Progenitor cell of endocrine pancreas (in vitro differentiated cells): ENCODE data around the gene LRP4. TPM values are rescaled to one million over a fixed set of nuclear protein-coding genes. Genes with fewer than 3 reads are reported as not detected.

ENCODE experiments used
- DNase-seq: peaks from one replicate; pipeline ENCODE4 v3.0.0; 2021; ENCODE audit warnings: low spot score; ENCODE audit not compliant: unreplicated experiment
- H3K27ac Mint-ChIP-seq: 2 replicates; pipeline ENCODE4 v1.8.0; 2021; ENCODE audit warnings: mild to moderate bottlenecking, moderate library complexity, mixed read lengths
- H3K27me3 Mint-ChIP-seq: 2 replicates; pipeline ENCODE4 v1.8.0; 2021; ENCODE audit warnings: mixed read lengths
- H3K36me3 Mint-ChIP-seq: 2 replicates; pipeline ENCODE4 v1.8.0; 2022; ENCODE audit warnings: mixed read lengths; ENCODE audit not compliant: insufficient read depth
- H3K4me1 Mint-ChIP-seq: 2 replicates; pipeline ENCODE4 v1.8.0; 2021; ENCODE audit warnings: low read depth, mixed read lengths
- H3K4me3 Mint-ChIP-seq: 2 replicates; pipeline ENCODE4 v1.8.0; 2021; ENCODE audit warnings: low read depth, mild to moderate bottlenecking, moderate library complexity, mixed read lengths
- H3K9me3 Mint-ChIP-seq: 2 replicates; pipeline ENCODE4 v1.8.0; 2021; ENCODE audit warnings: low read depth, mixed read lengths
- total RNA-seq: library from RNA; stranded (reverse); gene quantifications from 2 replicates; pipeline ENCODE4 v1.2.1, GENCODE V29; 2021
- TF ChIP-seq, protein P1 (sequence below): fragments of 200-600 bp; sonication (generic); IDR thresholded peaks from one replicate; pipeline ENCODE4 v1.5.0; 2021; ENCODE audit warnings: antibody characterized with exemption, mild to moderate bottlenecking; ENCODE audit not compliant: unreplicated experiment

Gene LRP4
- total RNA-seq, 1 donor from 2014 or later = 8.7 TPM

DNA sequence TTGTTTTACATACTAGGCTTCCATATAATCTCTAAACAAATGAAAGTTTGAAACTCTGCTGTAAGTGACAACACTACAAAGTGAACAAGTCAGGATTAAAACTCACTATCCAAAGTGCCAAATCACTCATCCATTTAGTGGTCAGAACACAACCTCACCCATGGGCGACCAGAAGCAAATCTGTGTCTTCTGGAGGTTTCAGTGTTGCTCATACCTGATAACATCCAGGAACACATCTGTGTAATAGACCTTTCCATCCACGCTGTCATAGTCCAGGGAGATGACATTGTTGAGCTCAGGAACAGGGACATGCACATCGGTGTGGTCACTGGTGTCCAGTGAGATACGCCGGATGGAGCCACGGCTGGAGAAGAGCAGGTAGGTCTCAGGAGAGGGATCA, 43.8 kb downstream of the LRP4 start:
- Mint-ChIP-seq H3K9me3 (no peaks in the 10 kb centered on the region), H3K36me3 (peaks cover 5% of the 10 kb centered on the region), H3K27ac (no peak overlapping the region), H3K4me1 (no peaks in the 10 kb centered on the region), H3K4me3 (no peak overlapping the region), H3K27me3 (no peaks in the 10 kb centered on the region)
- TF ChIP-seq, protein P1, sequence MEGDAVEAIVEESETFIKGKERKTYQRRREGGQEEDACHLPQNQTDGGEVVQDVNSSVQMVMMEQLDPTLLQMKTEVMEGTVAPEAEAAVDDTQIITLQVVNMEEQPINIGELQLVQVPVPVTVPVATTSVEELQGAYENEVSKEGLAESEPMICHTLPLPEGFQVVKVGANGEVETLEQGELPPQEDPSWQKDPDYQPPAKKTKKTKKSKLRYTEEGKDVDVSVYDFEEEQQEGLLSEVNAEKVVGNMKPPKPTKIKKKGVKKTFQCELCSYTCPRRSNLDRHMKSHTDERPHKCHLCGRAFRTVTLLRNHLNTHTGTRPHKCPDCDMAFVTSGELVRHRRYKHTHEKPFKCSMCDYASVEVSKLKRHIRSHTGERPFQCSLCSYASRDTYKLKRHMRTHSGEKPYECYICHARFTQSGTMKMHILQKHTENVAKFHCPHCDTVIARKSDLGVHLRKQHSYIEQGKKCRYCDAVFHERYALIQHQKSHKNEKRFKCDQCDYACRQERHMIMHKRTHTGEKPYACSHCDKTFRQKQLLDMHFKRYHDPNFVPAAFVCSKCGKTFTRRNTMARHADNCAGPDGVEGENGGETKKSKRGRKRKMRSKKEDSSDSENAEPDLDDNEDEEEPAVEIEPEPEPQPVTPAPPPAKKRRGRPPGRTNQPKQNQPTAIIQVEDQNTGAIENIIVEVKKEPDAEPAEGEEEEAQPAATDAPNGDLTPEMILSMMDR = no peak
- no peak for DNase-seq

DNA sequence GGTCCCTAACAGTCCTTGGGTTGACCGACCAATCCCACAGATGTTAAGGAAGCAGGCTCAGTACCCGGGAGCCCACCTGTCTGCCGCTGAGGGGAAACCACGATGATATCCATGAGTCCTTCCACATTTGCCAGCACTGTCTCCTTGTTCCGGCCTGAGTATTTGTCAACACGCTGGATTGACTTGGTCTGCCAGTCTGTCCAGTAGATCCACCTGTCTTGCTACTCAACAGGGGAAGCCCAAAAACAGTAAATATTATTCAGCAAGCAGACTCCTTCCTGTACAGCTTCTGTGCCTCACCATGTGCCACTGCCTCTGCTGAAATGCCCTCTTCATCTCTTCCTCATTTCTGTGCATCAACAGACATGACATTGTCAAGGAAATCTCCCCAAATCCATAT, 49.4 kb downstream of the LRP4 start:
- H3K27me3 Mint-ChIP-seq = no peaks in the 10 kb centered on the region
- TF ChIP-seq, protein P1 = no peak
- H3K4me1 Mint-ChIP-seq = no peaks in the 10 kb centered on the region
- H3K4me3 Mint-ChIP-seq = no peak overlapping the region
- H3K27ac Mint-ChIP-seq = no peak overlapping the region
- no peak for DNase-seq
- no peaks in the 10 kb centered on the region for H3K9me3 Mint-ChIP-seq
- no peaks in the 10 kb centered on the region for H3K36me3 Mint-ChIP-seq

DNA sequence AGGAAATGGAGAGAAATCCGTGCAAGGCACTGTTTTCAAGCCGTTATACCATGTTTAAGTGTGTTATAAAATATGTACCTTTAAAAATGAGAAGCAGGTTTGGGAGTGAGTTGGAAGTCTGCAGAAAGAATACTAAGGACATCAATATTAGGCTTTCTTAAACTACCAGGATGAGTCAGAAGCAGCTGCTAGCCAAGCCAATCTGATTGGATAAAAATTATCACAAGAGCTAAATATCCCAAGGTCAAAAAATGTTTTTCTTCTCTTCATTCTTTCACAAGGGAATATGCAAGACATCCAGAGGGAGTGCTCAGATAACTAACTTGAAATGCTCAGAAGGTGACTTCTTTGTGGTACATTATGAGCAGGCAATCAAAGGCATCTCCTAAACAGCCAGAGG, 53.0 kb downstream of the LRP4 start:
- Mint-ChIP-seq H3K36me3 (peaks cover 2% of the 10 kb centered on the region), H3K27me3 (no peaks in the 10 kb centered on the region)
- TF ChIP-seq, protein P1 = no peak

DNA sequence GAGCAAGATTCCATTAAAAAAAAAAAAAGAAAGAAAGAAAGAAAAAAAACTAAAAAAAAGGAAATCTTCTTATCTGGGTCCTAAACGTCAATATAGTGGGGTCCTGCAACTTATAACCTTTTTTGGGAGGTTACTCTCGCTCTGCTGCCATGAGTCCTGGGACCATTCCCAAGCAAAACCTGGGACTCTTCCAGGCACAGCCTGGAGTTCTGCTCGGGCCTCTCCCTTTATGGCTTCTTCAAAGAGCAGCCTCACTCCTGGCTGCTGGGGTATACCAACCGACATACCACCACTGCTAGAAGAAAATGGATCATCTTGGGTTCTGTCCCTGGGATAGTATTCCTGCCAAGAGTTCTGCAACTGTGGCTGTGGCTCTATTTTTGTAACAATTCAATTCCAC, 58.1 kb downstream of the LRP4 start:
- no peaks in the 10 kb centered on the region for H3K4me1 Mint-ChIP-seq
- H3K27me3 Mint-ChIP-seq = no peaks in the 10 kb centered on the region
- no peak overlapping the region for H3K27ac Mint-ChIP-seq
- TF ChIP-seq, protein P1 = no peak
- DNase-seq = no peak
- H3K4me3 Mint-ChIP-seq = no peak overlapping the region
- peaks cover 4% of the 10 kb centered on the region for H3K36me3 Mint-ChIP-seq
- no peaks in the 10 kb centered on the region for H3K9me3 Mint-ChIP-seq

More for the DNA sequence above, 53.0 kb downstream of the LRP4 start:
- H3K4me1 Mint-ChIP-seq = no peaks in the 10 kb centered on the region
- H3K9me3 Mint-ChIP-seq = no peaks in the 10 kb centered on the region
- no peak for DNase-seq
- H3K27ac Mint-ChIP-seq = no peak overlapping the region
- no peak overlapping the region for H3K4me3 Mint-ChIP-seq

DNA sequence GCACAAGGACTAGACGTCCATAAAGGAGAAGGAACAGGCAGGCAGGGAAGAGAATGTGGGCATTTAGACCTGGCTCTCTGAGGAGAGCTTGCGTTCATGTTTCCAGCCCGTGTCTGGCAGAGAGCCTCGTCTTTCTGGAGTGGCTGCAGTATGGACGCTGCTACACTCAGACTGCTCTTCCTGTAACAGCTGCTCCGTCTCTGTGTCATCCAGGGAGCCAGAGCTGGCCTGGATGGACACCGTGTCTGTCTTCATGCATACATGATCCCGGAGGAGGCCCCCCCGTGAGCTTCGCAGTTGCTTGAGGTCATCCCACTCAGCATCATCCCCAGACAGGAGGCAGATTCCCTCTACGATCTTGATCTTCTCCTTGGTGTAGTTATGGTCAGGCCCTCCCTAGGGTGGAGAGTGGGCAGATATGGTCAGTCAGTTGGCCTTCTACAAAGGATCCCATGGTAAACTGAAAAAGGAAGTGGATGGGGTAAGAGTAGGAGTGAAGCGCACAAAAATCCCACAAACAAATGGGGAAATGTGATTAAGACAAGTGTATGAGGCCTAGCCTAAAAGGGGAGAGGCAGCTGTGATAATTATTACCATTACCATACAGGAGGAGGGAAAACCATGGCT, 59.3 kb downstream of the LRP4 start:
- Mint-ChIP-seq H3K27ac (no peak overlapping the region), H3K4me1 (no peaks in the 10 kb centered on the region), H3K27me3 (no peaks in the 10 kb centered on the region), H3K36me3 (peaks cover 4% of the 10 kb centered on the region), H3K4me3 (no peak overlapping the region), H3K9me3 (no peaks in the 10 kb centered on the region)
- TF ChIP-seq, protein P1 = no peak
- no peak for DNase-seq
